ENCODE results near the gene CWC15. TPM values are rescaled to one million over a fixed set of nuclear protein-coding genes. Genes with fewer than 3 reads are reported as not detected.

Gene CWC15
- total and polyA plus RNA-seq, 10 of the 15 experiments (the other 5 are each of a cell fraction or from before 2014, with no cell fraction given): 43.3 to 142 (median 75.1) TPM

DNA sequence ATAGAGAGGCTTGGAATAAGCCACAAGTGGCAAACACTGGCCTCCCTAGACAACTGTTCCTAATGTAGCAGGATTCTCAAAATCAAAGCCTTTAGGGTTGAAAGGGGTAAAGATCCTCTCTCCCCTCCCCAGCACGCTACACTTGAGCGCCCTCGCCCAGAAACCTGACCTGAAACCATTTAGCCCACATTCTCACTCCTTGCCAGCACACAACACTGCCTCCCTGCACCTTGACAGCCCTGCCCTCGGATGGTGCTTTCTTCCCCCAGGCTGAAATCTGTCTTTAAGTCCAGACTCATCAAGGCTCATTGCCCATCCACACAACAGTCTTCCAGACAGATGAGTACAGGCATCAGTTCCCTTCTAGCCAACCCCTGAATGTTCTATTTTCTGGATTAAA lies 26.5 kb downstream of the CWC15 start:
- CTCF ChIA-PET: no interaction called here
- FAIRE-seq: no peak
- in situ Hi-C loops (cut with MboI): no loop called here

More for the DNA sequence above, 26.5 kb downstream of the CWC15 start:
- H3K27me3 ChIP-seq (replicated peaks in 1 of 2; ENCODE audit: control insufficient read depth in 2 of 2, insufficient read depth in 2 of 2, low read length in 1 of 2): no peaks in the 10 kb centered on the region
- ATAC-seq (peak; percentile 73), DNase-seq (ENCODE audit: low read depth, low spot score) (no peak)
- TF ChIP-seq ZZZ3 (IDR thresholded peaks at IDR 0.05; ENCODE audit: control insufficient read depth, insufficient read length, low read depth) (no peak), RB1 (IDR thresholded peaks at IDR 0.05; ENCODE audit: borderline replicate concordance) (no peak), ZNF24 (IDR thresholded peaks at IDR 0.05) (no peak), GATAD2B (conservative IDR thresholded peaks at IDR 0.05; ENCODE audit: low read depth) (no peak), SREBF2 (IDR thresholded peaks at IDR 0.05; ENCODE audit: low read length) (no peak), CREB1 (IDR thresholded peaks at IDR 0.05; ENCODE audit: low read depth) (no peak), CEBPZ (IDR thresholded peaks at IDR 0.05; ENCODE audit: low read depth, low read length) (no peak), KAT2A (conservative IDR thresholded peaks at IDR 0.05; ENCODE audit: control insufficient read depth, low read depth, low read length) (no peak), MYC (IDR thresholded peaks at IDR 0.05; ENCODE audit: insufficient read depth, insufficient read length, insufficient replicate concordance, low read length, severe bottlenecking) (no peak), CEBPB (IDR thresholded peaks at IDR 0.05; ENCODE audit: borderline replicate concordance in 1 of 2, low read depth in 2 of 2, low read length in 2 of 2) (no peak), TCF12 (IDR thresholded peaks at IDR 0.05; ENCODE audit: low read depth, low read length) (no peak), FOXK2 (IDR thresholded peaks at IDR 0.05) (no peak), EGR1 (IDR thresholded peaks at IDR 0.05; ENCODE audit: borderline replicate concordance in 1 of 2, low read depth in 2 of 2, low read length in 2 of 2) (no peak), ASH2L (IDR thresholded peaks at IDR 0.05; ENCODE audit: borderline replicate concordance, low read depth) (no peak), CHD1 (IDR thresholded peaks at IDR 0.05; ENCODE audit: low read depth, low read length) (no peak)
- TF ChIP-seq, protein P1, sequence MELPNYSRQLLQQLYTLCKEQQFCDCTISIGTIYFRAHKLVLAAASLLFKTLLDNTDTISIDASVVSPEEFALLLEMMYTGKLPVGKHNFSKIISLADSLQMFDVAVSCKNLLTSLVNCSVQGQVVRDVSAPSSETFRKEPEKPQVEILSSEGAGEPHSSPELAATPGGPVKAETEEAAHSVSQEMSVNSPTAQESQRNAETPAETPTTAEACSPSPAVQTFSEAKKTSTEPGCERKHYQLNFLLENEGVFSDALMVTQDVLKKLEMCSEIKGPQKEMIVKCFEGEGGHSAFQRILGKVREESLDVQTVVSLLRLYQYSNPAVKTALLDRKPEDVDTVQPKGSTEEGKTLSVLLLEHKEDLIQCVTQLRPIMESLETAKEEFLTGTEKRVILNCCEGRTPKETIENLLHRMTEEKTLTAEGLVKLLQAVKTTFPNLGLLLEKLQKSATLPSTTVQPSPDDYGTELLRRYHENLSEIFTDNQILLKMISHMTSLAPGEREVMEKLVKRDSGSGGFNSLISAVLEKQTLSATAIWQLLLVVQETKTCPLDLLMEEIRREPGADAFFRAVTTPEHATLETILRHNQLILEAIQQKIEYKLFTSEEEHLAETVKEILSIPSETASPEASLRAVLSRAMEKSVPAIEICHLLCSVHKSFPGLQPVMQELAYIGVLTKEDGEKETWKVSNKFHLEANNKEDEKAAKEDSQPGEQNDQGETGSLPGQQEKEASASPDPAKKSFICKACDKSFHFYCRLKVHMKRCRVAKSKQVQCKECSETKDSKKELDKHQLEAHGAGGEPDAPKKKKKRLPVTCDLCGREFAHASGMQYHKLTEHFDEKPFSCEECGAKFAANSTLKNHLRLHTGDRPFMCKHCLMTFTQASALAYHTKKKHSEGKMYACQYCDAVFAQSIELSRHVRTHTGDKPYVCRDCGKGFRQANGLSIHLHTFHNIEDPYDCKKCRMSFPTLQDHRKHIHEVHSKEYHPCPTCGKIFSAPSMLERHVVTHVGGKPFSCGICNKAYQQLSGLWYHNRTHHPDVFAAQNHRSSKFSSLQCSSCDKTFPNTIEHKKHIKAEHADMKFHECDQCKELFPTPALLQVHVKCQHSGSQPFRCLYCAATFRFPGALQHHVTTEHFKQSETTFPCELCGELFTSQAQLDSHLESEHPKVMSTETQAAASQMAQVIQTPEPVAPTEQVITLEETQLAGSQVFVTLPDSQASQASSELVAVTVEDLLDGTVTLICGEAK (IDR thresholded peaks at IDR 0.05; ENCODE audit: borderline replicate concordance): no peak
- TF ChIP-seq, protein P2, sequence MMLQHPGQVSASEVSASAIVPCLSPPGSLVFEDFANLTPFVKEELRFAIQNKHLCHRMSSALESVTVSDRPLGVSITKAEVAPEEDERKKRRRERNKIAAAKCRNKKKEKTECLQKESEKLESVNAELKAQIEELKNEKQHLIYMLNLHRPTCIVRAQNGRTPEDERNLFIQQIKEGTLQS (IDR thresholded peaks at IDR 0.05; ENCODE audit: borderline replicate concordance, extremely low read depth, low read depth, low read length): no peak
- no peaks in the 10 kb centered on the region for H3K79me2 ChIP-seq (ENCODE audit: control insufficient read depth, insufficient read depth, low read length)
- H3K9ac ChIP-seq (ENCODE audit: control insufficient read depth, insufficient read depth, low read length): no peak overlapping the region
- H3K4me1 ChIP-seq (ENCODE audit: control insufficient read depth, insufficient read depth, low read length): no peaks in the 10 kb centered on the region
- no peak overlapping the region for H3K4me2 ChIP-seq (ENCODE audit: control insufficient read depth, insufficient read depth)
- RAD21 ChIA-PET (ENCODE audit: unreplicated experiment): no interaction called here
- SMC1A ChIA-PET (ENCODE audit: uncharacterized antibody, unreplicated experiment): interaction anchor here (0.6 kb wide), 1 partner anchor 35 kb away, joined by 3 read pairs; no protein-coding TSS in a partner anchor
- H3K4me3 ChIP-seq: no peak overlapping the region
- no peak overlapping the region for H3K27ac ChIP-seq (ENCODE audit: control insufficient read depth, insufficient read depth)
- H3K36me3 ChIP-seq (ENCODE audit: control insufficient read depth in 2 of 2, insufficient read depth in 2 of 2, low read length in 1 of 2): no peaks in the 10 kb centered on the region
- H3K9me3 ChIP-seq (replicated peaks; ENCODE audit: control insufficient read depth, insufficient read depth, low read length): no peaks in the 10 kb centered on the region
- H4K20me1 ChIP-seq (ENCODE audit: control insufficient read depth, insufficient read depth): no peaks in the 10 kb centered on the region
- intact Hi-C loops (cut with micrococcal nuclease; ENCODE audit: unreplicated experiment): no loop called here
- H2AFZ ChIP-seq (ENCODE audit: control insufficient read depth, low read depth, low read length): no peak overlapping the region
- BruUV-seq (replicated peaks): no TSS peak
- 25% methylated on average over 4 of the region's 4 CpGs for WGBS (ENCODE audit: insufficient coverage, insufficient replicate concordance, low lambda C conversion rate, missing lambda C conversion rate)
- POLR2A ChIA-PET: no interaction called here
